Gastroesophageal sphincter (tissue), 4 donors: ENCODE results near the gene PIM1. TPM values are rescaled to one million over a fixed set of nuclear protein-coding genes. Genes with fewer than 3 reads are reported as not detected.
"Not testable (repeated sequence)": the region's sequence is repeated elsewhere in the genome, so short reads cannot be mapped to it uniquely, and the experiment has no call there.

ENCODE experiments used
- ATAC-seq: fragments of 150-250 bp; one replicate; pipeline ENCODE4 v1.9.1; 2016; ENCODE audit warnings: mild to moderate bottlenecking, moderate library complexity
- H3K27ac ChIP-seq, 4 donors: fragments of 200-600 bp; sonication (generic) in 3 of 4; 1 replicate in 3 of 4; 2 replicates in 1 of 4; pipeline ENCODE4 v1.5.1; 2016 to 2019
- H3K27me3 ChIP-seq: fragments of 200-600 bp; sonication (generic); one replicate; pipeline ENCODE4 v1.5.1; 2019
- H3K36me3 ChIP-seq, 2 donors: fragments of 200-600 bp; sonication (generic); one replicate each; pipeline ENCODE4 v1.5.1; 2019; ENCODE audit warnings: control low read depth in 1 of 2
- H3K4me1 ChIP-seq, 3 donors: fragments of 200-600 bp; sonication (generic); 1 replicate in 2 of 3; 2 replicates in 1 of 3; pipeline ENCODE4 v1.5.1; 2016 to 2019; ENCODE audit warnings: control low read depth in 2 of 3
- H3K4me3 ChIP-seq, 2 donors: fragments of 200-600 bp; sonication (generic); one replicate each; pipeline ENCODE4 v1.5.1; 2019; ENCODE audit warnings: mild to moderate bottlenecking in 1 of 2, moderate library complexity in 1 of 2
- H3K9me3 ChIP-seq, 3 donors: fragments of 200-600 bp; sonication (generic); one replicate each; pipeline ENCODE4 v1.5.1; 2017 to 2019; ENCODE audit warnings: control low read depth in 2 of 3
- EP300 ChIP-seq: sonication (generic); formaldehyde crosslinking; IDR thresholded peaks from one replicate; pipeline ENCODE4 v1.6.1; 2017; ENCODE audit warnings: antibody characterized with exemption, mild to moderate bottlenecking
- POLR2A ChIP-seq, 2 donors: fragments of 450-650 bp; IDR thresholded peaks; one replicate each; pipeline ENCODE4 v1.6.1; 2017; ENCODE audit warnings: antibody characterized with exemption in 2 of 2, mild to moderate bottlenecking in 2 of 2, moderate library complexity in 1 of 2
- POLR2AphosphoS5 ChIP-seq: sonication (generic); formaldehyde crosslinking; IDR thresholded peaks from one replicate; pipeline ENCODE4 v1.6.1; 2017; ENCODE audit warnings: antibody characterized with exemption
- WGBS, 2 donors: methylation state at CpG; one replicate each; pipeline ENCODE4 v1.1.5; 2018; ENCODE audit warnings: low coverage in 1 of 2; 5-methylcytosine and 5-hydroxymethylcytosine counted together
- total RNA-seq, 4 donors: library from RNA; depleted of rRNA; stranded (reverse); fragments of >200 nt; gene quantifications; one replicate each; pipeline ENCODE4 v1.1.0, GENCODE V29; 2016
- TF ChIP-seq, protein P1 (sequence below), 4 experiments: fragments of 200-600 bp in 2 of 4; fragments of 450-650 bp in 2 of 4; sonication (generic) in 1 of 4; IDR thresholded peaks; one replicate each; pipeline ENCODE4 v1.5.1; 2017 to 2019; ENCODE audit warnings: antibody characterized with exemption in 4 of 4, mild to moderate bottlenecking in 2 of 4, moderate library complexity in 2 of 4

The PIM1 gene
- total RNA-seq, 4 donors from 2014 or later = 19.0 to 63.8 (median 21.8) TPM

DNA sequence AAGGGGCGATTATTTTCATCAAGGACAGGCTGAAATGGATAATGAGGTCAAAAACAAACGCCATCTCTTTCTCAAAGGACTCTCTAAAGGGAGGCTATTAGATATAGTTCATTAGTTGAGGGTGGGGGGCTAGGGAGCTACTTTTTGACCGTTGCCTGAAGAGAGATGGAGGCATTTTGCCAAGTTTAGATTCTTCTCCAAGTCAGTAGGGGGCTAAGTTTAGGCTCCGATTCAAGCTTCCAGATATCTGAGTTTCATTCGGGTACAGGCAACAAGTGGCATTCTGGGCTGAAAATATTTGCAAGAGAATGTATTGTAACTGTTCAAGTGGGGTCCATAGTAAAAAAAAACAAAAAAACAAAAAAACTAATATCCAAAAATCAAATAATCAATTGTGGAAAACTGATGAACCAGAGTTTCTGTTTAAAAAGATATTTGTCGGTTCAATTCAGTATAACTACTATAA lies 43.4 kb upstream of the PIM1 start:
- Histone ChIP-seq H3K4me3 (no peak overlapping the region), H3K27ac (no peak overlapping the region), H3K36me3 (no peaks in the 10 kb centered on the region), H3K9me3 (no peaks in the 10 kb centered on the region), H3K4me1 (peaks cover 4 to 40% (median 9%) of the 10 kb centered on the region in 3 donors), H3K27me3 (no peaks in the 10 kb centered on the region)
- WGBS, 2 donors = 57 to 60% methylated on average over 4 to 6 of the region's 6 CpGs
- ATAC-seq = no peak
- TF ChIP-seq POLR2A (IDR thresholded peaks at IDR 0.05) (no peak), EP300 (no peak), POLR2AphosphoS5 (no peak)
- TF ChIP-seq, protein P1, sequence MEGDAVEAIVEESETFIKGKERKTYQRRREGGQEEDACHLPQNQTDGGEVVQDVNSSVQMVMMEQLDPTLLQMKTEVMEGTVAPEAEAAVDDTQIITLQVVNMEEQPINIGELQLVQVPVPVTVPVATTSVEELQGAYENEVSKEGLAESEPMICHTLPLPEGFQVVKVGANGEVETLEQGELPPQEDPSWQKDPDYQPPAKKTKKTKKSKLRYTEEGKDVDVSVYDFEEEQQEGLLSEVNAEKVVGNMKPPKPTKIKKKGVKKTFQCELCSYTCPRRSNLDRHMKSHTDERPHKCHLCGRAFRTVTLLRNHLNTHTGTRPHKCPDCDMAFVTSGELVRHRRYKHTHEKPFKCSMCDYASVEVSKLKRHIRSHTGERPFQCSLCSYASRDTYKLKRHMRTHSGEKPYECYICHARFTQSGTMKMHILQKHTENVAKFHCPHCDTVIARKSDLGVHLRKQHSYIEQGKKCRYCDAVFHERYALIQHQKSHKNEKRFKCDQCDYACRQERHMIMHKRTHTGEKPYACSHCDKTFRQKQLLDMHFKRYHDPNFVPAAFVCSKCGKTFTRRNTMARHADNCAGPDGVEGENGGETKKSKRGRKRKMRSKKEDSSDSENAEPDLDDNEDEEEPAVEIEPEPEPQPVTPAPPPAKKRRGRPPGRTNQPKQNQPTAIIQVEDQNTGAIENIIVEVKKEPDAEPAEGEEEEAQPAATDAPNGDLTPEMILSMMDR (IDR thresholded peaks at IDR 0.05) = no peak

DNA sequence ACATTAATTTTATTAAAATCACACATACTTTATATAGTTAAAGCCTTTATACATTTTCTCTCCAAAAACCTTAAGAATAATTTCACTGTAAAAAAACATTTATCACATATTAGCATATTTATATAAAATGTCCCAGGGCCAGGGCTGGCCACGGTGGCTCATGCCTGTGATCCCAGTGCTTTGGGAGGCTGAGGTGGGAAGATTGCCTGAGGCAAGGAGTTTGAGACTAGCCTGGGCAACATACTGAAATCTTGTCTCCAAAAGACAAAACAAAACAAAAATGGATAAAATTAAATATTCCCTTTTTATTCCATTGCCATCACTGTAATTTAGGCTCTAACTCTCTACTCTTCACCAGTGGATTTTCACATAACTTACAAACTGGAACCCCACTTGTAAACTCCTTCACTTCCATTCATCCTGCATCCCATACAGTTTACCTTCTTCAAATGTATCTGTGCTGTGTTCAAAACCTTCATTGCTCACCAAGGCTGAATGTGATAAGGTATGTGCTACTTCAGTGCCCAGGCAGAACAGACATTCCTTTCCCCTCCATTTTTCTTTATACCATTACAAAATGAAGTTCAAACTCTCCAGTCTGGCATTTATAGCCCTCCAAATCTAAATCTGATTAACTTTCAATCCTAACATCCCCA lies 42.9 kb upstream of the PIM1 start:
- Histone ChIP-seq H3K27ac (no peak overlapping the region), H3K4me3 (no peak overlapping the region), H3K36me3 (no peaks in the 10 kb centered on the region), H3K9me3 (no peaks in the 10 kb centered on the region), H3K27me3 (no peaks in the 10 kb centered on the region), H3K4me1 (peaks cover 4 to 45% (median 12%) of the 10 kb centered on the region in 3 donors)
- WGBS, 2 donors = 72 to 75% methylated on average over 1 of the region's 1 CpG
- no peak for TF ChIP-seq POLR2A (IDR thresholded peaks at IDR 0.05)
- no peak for TF ChIP-seq EP300
- TF ChIP-seq, protein P1 (IDR thresholded peaks at IDR 0.05) = no peak
- TF ChIP-seq POLR2AphosphoS5 = no peak
- ATAC-seq = no peak

DNA sequence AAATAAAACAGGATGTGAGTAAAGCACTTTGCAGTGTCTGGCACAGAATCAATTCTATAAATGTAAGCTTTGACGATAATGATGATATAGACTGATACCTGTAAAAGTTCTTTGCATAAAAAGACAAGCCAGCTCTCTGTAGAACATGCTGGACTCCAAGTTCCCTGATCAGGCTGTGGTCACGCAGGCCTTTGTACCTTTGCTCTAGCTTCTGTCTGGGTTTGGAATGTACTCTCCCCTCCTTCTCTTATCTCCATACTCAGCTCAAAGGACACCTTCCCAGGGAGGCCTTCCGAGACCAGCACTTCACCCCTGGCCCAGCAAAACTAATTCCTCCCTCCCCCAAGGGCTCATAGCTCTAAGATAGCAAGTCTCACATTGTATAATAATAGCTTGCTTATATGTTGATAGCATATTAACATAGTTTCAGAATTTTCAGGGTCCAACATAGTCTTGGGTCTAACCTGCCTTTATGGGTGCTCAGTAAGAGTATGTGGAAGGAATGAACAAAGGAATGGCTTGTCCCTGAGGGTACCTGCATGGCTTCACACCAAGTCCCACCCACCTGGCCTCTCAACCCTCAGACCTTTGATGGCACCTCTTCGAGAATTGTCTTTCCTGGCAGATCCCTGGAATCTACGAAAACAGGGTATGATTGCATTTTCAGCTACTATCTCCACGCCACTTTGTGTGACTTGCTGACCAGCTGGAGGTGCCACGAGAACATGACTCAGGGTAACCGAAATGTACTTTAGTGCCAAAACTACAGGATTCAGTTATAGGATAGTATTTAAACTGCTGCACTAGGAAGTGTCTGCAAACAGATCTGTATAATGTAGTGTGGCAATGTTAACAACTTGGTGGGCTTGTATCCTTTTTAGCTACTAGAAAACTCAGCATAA lies 41.7 kb upstream of the PIM1 start:
- H3K4me3 ChIP-seq = no peak overlapping the region
- peak overlapping the region in 3 of 4 donors; percentile 62 to 90 (median 72) for H3K27ac ChIP-seq
- WGBS, 2 donors = 59 to 63% methylated on average over 5 to 6 of the region's 8 CpGs
- TF ChIP-seq, protein P1 (IDR thresholded peaks at IDR 0.05) = peak in 2 of 4 experiments; percentile 9 to 46
- TF ChIP-seq POLR2A (IDR thresholded peaks at IDR 0.05) (no peak), POLR2AphosphoS5 (peak; percentile 24)
- ATAC-seq = no peak
- H3K27me3 ChIP-seq = no peaks in the 10 kb centered on the region
- no peaks in the 10 kb centered on the region for H3K36me3 ChIP-seq
- H3K4me1 ChIP-seq = peaks cover 4 to 55% (median 12%) of the 10 kb centered on the region in 3 donors
- H3K9me3 ChIP-seq = no peaks in the 10 kb centered on the region

DNA sequence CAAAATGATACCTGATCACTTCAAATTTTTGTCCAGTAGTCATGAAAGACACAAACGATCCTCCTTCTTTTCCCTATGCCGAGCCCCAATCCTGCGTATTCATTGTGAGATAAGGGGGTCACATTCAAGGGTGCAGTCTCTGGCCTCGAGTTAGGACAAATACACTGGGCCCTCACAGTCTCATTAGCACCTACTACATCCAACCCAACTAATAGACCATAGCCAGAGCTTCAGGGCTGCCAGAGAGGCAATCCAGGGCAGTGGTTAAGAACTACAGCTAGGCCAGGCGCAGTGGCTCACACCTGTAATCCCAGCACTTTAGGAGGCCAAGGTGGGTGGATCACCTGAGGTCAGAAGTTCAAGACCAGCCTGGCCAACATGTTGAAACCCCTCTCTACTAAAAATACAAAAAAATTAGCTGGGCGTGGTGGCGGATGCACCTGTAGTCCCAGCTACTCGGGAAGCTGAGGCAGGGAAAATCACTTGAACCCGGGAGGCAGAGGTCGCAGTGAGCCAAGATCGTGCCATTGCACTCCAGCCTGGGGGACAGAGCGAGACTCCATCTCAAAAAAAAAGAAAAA lies 41.0 kb upstream of the PIM1 start:
- H3K36me3 ChIP-seq, H3K27me3 ChIP-seq, H3K4me3 ChIP-seq, H3K9me3 ChIP-seq, ATAC-seq: not testable (repeated sequence)
- peaks cover 5 to 60% (median 12%) of the 10 kb centered on the region in 3 donors for H3K4me1 ChIP-seq
- WGBS, 2 donors = 84 to 95% methylated on average over 8 to 9 of the region's 12 CpGs
- peak overlapping the region in 3 of 4 donors; percentile 62 to 90 (median 72) for H3K27ac ChIP-seq

DNA sequence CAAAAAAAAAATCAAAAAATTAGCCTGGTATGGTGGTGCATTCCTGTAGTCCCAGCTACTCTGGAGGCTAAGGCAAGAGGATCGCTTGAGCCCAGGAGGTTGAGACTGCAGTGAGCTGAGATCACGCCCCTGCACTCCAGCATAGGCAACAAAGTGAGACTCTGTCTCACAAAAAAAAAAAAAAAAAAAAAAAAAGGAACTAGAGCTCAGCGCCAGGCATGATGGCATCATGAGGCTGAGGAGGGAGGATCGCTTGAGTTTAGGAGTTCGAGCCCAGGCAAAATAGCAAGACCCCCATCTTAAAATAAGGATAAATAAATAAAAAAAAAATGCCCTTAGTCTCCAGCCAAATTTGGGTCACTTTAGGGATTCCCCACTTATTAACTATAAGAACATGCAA lies 40.4 kb upstream of the PIM1 start:
- H3K9me3 ChIP-seq = no peaks in the 10 kb centered on the region
- no peaks in the 10 kb centered on the region for H3K27me3 ChIP-seq
- H3K36me3 ChIP-seq = no peaks in the 10 kb centered on the region
- peaks cover 11 to 66% (median 17%) of the 10 kb centered on the region in 3 donors for H3K4me1 ChIP-seq
- H3K27ac ChIP-seq = peak overlapping the region in 3 of 4 donors; percentile 90 to 96 (median 94)
- H3K4me3 ChIP-seq = no peak overlapping the region
- WGBS, 2 donors = 81 to 100% methylated on average over 3 to 5 of the region's 5 CpGs
- no peak for ATAC-seq
- TF ChIP-seq, protein P1 (IDR thresholded peaks at IDR 0.05) = no peak
- TF ChIP-seq POLR2A (IDR thresholded peaks at IDR 0.05) = no peak
- no peak for TF ChIP-seq POLR2AphosphoS5
- TF ChIP-seq EP300 = no peak
